Measurements from ENCODE around the gene C11orf42.

GRCh38 chr11:6241316-6241715 lies 36.0 kb downstream of the C11orf42 start:
- no peak for TF ChIP-seq POLR2AphosphoS5 (IDR thresholded peaks at IDR 0.05; ENCODE audit: borderline replicate concordance, low read depth, low read length)
- no peak for TF ChIP-seq FOXP2 (optimal IDR thresholded peaks at IDR 0.05; ENCODE audit: control extremely low read depth, extremely low read length, insufficient read depth)
- no peak for TF ChIP-seq EZH2 (IDR thresholded peaks at IDR 0.05)

Measured in SK-N-MC (cell line).